HG03025 (cell line): ENCODE data around the gene RSKR.
"Not testable (repeated sequence)": the region's sequence is repeated elsewhere in the genome, so short reads cannot be mapped to it uniquely, and the experiment has no call there.

Source experiments
- ATAC-seq: cut with Tn5 transposase; IDR thresholded peaks from one replicate; pipeline ENCODE4 v1.9.1; 2021; ENCODE audit warnings: mild to moderate bottlenecking, moderate library complexity; ENCODE audit not compliant: unreplicated experiment, low FRiP score

RSKR gene

GRCh38 chr17:28579526-28579925 lies 34.5 kb downstream of the RSKR start:
- ATAC-seq: no peak

DNA sequence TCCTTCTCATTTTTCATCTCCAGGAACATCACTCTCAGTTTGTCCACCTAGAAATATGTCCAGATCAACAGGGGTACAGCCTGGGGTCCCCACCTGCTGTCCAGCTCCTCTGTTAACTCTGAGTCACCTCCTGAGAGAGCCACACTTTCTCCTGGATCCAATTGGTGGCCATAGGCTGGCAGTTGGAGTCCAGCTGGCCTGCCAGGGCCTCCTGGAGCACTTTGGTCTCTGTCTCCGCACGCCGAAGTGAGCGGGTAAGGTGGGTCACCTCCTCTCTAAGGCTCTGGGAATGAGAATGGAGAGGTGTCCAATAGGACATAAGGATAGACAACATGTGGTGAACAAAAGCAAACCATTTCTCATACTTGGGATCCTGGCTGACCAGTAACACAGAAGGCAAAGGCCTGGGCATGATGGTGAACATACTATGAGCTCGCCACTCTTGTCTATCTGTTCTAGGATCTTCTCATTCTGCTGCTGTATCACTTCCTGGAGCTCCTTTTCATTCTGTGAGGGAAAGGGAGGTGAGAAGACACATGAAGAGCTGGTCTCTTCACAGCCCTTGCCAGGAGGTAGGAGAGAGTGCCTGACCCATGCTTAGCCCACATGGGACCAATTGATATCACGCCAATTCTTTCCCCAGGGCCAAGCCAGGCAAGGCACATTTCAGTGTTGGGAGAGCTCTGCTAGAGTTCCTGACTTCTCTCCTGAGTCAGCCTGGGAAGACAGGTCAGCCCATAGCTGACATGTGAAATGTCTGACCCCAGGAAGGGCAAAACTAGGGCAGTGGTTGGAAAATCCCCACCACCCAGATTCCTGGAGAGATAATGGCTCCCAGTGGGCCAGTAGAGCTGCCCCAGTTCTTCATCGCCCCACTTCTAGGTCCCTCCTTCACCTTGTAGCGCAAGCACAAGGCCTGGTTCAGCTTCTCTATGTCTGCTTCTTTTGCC lies 35.5 kb downstream of the RSKR start:
- no peak for ATAC-seq

GRCh38 chr17:28577466-28577824 lies 36.5 kb downstream of the RSKR start:
- no peak for ATAC-seq

DNA sequence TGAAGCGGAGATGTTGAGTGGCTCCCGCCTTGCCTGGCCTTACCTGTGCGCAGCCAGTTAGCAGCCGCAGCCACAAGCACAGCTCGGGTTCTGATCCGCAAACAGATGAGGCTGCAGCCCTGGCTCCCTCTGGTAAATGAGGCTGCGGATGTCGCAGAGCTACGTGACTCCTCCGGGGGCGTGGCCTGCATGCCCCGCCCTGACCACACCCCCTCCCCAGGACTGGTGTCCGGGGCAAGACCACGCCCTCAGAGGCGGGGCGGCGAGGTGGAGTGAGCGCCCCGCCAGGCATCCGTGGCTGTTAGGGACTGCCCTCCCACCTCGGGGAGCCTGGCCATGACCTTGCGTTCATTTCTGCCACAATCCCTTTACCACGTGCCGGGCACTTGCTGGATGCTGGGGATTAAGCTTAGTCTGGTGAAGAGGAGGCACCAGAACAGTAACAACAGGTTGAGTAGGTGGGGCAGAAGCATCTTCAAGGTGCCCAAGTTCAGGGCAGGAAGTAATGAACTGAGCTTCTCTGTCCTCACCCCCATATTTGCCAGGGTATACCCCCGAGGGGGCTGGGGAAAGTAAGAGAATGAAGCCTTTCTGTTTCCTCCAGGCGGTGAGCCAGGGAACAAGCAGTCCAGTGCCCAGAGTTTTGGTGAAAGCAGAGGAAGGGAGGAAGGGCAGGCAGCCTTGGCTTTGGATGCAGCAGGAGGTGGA lies 37.1 kb downstream of the RSKR start, which contains the start of gene ALDOC:
Gene ALDOC, minus strand, starts transcription at position 138 of the 708 bp plus-strand sequence. CDS start 1,363 bp downstream, outside the sequence.
- ATAC-seq: peak; percentile 68

GRCh38 chr17:28576016-28576415 lies 38.0 kb downstream of the RSKR start:
- ATAC-seq: not testable (repeated sequence)

GRCh38 chr17:28575126-28575795 lies 38.7 kb downstream of the RSKR start:
- no peak for ATAC-seq

GRCh38 chr17:28574526-28574925 lies 39.5 kb downstream of the RSKR start:
- ATAC-seq: no peak

DNA sequence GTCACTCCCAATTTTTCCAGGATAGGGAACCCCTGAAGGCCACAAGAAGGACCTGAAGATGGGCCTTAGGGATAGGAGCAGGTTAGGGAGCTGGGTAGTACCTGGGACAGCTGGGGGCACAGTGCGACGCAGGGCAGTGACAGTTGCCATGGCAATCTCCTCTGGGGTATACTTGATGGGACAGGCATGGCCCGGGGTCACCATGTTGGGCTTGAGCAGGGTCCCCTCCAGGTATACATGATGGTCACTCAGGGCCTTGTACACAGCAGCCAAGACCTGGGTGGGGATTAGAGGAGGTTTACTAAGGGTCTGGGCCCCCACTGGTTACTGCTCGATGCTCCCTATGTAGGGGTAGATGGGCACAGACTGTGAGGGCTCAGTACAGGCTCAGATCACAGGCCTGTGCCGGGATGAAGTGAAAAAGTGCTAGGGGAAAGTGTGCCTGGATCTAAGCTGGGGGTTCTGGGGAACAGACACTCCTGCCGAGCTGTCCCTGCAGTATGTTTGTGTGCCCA lies 40.0 kb downstream of the RSKR start:
- ATAC-seq: no peak

DNA sequence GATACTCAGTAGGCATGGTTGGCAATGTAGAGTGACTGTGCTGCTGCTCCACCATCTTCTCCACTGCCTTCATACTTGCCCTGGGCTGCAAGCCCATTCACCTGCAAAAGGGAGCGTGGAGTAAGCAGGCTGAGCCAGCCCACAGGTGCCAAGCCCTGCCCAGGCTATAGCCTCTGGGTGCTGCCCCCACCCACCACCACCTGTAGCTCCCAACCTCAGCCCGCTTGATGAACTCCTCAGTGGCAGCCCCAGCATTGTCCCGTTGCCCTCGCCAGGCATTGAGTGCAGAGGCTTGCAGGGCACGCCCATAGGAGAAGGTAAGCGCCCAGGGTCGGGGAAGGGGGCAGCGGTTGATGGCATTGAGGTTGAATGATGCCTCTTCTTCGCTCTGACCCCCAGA lies 40.5 kb downstream of the RSKR start:
- ATAC-seq: no peak

- no peak for ATAC-seq
Measured at GRCh38 chr17:28573040-28573380, 41.0 kb downstream of the RSKR start.

GRCh38 chr17:28572259-28573039 lies 41.5 kb downstream of the RSKR start:
- no peak for ATAC-seq

GRCh38 chr17:28571361-28572122 lies 42.4 kb downstream of the RSKR start, which contains the start of gene PIGS:
Gene PIGS (minus strand): TSS chr17:28571524. CDS start chr17:28571496, 28 bp downstream.
- peak; percentile 85 for ATAC-seq

DNA sequence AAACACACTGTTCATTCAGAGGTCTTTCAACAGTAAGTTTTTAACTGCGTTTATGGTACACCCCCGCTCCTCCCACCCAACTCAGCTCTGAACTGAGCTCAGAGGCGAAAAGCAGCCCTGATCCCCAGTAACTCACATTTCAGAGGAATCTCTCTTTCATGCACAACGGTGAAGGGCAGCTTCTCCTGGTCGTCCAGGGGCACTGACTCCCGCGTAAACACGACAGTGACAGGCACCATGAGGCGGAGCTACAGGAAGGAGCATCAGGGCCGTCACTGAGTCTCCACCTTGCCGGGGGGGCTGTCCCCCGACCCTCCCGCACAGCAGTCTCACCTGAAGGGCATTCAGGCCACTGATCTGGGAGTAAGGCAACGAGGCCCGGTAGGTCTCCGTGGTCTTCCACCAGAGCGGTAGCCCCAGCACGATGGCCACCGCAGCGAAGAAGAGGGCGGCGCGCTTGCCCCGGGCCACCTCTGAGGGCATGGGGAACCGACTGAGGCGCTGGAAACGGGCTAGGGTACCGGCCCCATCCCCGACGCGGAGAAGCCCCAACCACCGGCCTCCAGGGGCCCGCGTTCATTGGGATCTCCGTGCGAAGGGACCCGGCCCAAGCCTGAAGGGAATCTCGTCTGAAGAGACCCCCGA lies 43.1 kb downstream of the RSKR start:
- peak; percentile 25 for ATAC-seq

DNA sequence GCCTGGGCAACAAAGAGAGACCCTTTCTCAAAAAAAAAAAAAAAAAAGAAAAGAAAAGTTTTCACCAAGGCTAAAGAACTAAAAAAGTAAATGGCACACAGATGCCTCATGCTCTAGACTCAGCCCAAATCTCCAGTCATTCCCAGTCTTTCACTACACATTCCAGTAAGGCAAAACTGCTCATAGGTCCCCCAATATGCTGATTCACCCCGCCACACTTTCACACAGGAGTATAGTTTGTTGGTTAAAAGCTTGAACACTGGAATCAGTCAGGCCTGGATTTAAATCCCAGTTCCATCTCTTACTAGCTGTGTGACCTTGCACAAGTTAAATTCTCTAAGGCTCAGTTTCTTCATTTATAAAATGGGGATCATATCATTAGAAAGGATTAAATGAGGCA lies 44.5 kb downstream of the RSKR start:
- ATAC-seq: no peak

GRCh38 chr17:28567604-28568003 lies 46.4 kb downstream of the RSKR start:
- no peak for ATAC-seq

GRCh38 chr17:28563475-28563874 lies 50.5 kb downstream of the RSKR start:
- ATAC-seq: no peak
